HG02973 (cell line): ENCODE measurements around the gene INPP4B.

Experiments
- ATAC-seq: cut with Tn5 transposase; IDR thresholded peaks from one replicate; pipeline ENCODE4 v1.9.1; 2021; ENCODE audit warnings: moderate library complexity; ENCODE audit not compliant: unreplicated experiment

Gene INPP4B

DNA sequence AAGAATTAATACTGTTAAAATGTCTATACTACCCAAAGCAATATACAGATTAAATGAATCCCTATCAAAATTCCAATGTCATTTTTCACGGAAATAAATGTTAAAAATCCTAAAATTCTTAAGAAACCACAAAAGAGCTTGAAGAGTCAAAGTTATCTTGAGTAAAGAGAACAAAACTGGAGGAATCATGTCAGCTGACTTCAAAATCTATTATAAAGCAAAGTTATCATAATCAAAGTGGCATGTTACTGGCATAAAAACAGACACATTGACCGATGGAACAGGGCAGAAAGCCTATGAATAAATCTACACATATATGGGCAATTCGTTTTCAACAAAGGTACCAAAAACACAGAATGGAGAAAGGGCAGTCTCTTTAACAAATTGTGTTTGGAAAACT is 579.0 kb downstream of the INPP4B start:
- no peak for ATAC-seq

DNA sequence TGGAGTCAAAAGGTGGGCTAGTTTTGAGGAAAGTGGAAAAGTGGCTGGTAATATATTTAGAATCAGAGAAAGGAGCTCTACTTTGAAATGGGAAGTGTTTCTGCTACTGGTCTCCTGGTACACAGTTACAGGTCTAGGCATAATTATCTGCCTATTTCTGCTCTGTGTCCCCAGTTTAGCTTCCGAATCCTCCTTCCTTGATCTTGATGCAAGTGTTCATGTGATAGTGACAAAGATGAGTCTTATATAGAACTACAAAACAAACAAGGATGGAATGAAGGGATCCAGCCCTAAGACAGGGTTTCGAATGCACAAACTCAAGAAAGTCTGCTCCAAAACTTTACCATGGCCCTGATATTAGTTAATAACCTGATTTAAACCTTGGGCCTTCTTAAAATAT is 580.2 kb downstream of the INPP4B start:
- no peak for ATAC-seq

- no peak for ATAC-seq
Observed at GRCh38 chr4:142265536-142265935, 580.6 kb downstream of the INPP4B start.

- no peak for ATAC-seq
Observed at GRCh38 chr4:142264961-142265360, 581.1 kb downstream of the INPP4B start.

DNA sequence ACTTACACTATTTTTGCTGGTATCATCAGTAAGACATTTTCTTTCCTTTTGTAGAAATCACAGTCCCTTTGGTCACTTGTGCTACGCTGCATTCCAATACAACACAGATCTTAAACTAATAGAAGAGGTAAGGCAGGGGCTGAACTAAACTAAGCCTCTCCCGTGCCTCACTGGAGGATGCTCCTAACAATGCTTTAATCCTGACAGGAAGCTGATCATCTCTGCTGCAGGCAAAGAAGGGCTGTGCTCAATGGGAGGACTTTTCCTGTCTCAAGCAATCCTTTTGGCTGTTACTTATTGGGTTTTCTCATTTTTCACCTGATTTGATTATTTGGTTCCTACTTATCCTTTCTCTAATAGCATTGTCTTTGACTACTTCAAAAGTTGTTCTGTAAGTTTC is 583.1 kb downstream of the INPP4B start:
- ATAC-seq: no peak

DNA sequence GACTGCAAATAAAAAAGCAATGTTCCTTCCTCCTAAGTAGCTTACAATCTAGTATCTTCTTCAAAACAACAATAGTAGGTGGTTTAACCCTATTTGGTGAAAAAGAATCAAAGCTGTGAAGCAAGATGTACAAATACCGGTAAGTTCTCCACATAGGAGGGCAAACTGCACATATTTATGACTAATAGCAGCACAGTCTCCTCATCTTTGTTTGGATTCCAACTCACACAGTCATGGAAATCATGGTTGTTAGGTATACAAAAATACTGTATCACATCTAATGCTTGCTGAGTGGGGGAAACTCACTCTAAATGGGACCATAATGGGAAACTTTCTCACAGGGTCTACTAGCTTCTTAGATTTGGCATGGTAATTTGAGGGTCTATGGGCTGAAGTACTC is 597.2 kb downstream of the INPP4B start:
- no peak for ATAC-seq

DNA sequence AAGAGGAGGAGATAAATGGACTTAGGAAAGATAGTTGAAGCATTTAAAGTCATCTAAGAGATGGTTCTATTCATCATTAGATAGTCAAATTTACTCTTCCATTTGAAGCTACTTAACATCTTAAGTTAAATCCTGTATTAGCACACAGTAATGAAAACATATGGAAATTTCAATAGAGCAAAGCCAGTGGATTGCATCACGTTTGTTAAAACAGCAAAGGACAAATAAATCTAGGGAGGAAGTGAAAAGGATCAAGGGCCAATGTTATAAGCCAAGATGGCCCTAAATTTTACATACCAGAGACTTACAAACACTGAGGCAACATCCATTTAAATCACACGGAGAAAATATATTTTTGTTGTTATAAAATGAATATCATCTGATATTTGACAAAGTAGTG is 602.8 kb downstream of the INPP4B start:
- no peak for ATAC-seq

GRCh38 chr4:142242156-142242555 is 603.9 kb downstream of the INPP4B start:
- no peak for ATAC-seq

DNA sequence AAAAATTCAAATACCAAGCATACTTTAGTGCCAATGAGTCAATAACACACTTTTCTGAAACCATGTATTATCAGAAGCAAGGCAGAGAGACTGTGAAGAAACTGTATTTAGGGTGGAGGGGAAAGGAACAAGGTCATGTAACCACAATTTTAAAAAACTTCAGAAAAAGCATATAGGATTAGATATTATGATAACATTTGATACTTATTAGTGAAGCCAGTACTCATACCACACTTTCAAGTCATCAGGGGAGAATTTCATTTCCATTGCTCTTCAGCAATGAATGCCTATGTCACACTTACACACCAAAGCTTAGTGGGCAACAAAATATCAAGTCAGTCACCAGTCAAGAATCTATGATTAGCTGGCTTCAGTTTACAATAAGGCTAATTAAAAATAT is 607.5 kb downstream of the INPP4B start:
- ATAC-seq: no peak

DNA sequence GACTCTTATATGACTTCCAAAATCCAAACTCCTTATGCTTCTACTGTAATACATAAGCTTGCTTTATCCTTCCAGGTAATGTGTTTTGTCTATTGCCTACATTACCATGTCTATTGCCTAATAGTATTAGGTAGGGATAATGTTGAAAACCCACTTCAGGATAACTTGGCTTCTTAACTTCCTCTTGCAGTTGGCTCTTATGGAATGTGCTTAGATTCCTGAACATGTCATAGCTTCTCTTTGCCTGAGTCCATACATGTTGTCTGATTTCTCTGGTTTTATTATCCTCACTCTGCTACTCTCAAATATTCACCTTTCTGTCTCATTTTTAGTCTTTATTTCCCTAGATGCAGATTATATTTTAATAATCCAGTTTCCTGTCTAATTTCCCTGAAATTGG is 609.8 kb downstream of the INPP4B start:
- no peak for ATAC-seq

- no peak for ATAC-seq
Observed at GRCh38 chr4:142231787-142232186, 614.3 kb downstream of the INPP4B start.

GRCh38 chr4:142230991-142231390 is 615.1 kb downstream of the INPP4B start:
- ATAC-seq: no peak

- no peak for ATAC-seq
Observed at GRCh38 chr4:142226014-142226413, 620.1 kb downstream of the INPP4B start.

DNA sequence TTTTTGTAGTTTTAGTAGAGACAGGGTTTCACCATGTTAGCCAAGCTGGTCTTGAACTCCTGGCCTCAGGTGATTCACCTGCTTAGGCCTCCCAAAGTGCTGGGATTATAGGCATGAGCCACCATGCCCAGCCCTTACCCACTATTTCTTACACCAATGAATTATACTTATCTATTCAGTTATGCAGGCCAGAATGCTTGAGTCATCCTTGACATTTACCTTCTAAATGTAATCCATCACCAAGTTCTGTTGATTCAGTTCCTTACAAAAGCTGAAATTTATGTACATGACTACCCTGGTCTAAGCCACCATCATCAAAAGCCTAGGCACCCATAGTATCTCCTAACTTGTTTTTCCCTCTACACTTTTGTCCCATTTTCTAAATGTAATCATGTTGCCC is 624.0 kb downstream of the INPP4B start:
- no peak for ATAC-seq

GRCh38 chr4:142218726-142219125 is 627.4 kb downstream of the INPP4B start:
- no peak for ATAC-seq

DNA sequence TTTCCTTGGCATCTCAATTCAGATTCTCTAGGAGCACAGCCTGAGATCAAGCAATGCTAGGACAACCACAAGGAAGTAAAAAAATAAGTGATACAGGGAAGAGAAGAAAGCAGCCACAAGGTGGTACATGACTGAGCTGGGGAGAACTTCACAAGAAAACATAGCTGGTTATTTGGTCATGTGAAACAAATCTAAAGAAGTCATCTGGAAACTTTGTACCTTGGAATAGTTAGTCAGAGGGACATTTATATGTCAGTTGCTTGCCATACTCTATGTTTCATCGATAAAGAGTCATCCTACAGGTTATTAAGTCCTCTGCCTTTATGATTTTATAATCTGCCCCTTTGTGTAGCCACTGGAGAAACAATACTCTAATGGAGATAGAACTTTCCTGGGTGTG is 634.7 kb downstream of the INPP4B start:
- no peak for ATAC-seq

DNA sequence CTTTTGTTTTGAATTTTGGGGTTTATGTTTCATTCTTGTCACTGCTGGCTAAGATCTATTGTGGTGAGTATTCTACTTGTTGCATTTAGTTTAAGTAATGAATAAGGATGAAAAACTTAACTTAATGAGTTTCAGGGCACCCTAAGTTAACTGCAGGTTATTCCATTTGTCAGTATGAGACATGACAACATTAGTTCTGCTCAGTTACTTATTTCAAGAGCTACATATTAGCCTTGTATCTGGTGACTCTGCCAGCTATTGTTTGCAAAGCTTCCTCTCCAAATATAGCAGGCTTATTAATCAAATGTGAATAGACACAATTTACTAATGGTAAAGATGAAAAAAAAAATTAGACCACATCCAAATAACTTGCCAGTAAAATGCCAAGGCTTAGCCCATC is 642.6 kb downstream of the INPP4B start:
- ATAC-seq: no peak

DNA sequence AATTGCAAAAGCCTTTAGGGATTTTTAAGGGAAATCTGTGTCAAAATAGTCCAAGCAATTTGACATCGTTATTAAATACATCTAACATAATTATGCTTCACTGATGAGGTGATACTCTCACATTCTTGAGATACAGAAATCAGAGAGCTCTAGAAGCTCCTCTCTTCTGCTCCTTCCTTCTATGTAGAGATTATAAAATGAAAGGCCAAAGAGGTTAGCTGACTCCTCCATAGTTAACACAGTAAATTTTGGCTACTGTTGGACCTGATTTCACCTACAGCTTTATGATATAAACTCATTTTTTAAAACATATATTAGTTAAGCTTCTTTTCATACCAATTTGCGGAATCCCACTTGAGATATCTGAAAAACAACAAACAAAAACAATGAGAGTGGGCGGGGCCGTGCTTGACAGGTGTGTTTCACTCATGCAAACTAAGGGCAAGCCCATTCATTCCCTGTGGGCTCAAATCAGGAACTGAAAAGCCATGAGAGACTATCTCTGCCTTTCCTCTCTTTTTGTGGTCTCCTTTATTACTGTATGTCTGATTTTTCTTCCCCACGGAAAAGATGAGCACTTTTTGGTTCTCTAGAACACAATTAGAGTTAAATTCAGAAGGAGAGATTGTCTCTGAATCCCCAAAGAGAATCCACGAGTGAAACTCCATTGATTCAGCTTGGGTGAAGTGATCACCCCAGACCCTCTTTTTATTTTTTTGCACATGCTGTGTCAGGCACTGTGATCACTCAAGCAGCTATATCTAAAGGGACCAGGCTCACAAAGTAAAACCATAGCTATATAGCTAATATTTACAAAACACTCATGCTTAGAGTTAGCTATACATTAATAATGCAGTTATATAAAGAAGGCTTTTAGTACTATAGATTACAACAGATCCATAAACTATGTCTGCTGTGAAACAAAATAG is 643.4 kb downstream of the INPP4B start:
- ATAC-seq: peak; percentile 91

DNA sequence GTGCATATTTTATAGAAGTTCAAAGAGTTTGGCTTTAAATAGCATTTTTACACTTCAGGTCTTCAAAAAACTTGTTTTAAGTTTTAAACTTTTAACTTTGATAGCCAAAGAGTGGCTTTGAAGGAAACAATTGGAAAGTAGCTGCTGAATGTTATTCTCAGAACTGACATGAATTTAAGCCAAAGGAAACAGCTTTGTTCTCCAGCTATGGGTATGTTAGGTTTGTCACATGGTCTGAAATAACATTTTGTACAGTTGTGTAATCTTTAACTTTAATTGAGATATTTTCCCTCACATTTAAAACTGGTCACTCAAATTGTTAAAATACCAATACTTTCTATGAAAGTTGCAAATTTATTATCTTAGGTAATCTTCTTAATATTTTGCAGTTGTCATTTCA is 645.1 kb downstream of the INPP4B start:
- ATAC-seq: no peak

GRCh38 chr4:142194905-142195304 is 651.2 kb downstream of the INPP4B start:
- no peak for ATAC-seq

DNA sequence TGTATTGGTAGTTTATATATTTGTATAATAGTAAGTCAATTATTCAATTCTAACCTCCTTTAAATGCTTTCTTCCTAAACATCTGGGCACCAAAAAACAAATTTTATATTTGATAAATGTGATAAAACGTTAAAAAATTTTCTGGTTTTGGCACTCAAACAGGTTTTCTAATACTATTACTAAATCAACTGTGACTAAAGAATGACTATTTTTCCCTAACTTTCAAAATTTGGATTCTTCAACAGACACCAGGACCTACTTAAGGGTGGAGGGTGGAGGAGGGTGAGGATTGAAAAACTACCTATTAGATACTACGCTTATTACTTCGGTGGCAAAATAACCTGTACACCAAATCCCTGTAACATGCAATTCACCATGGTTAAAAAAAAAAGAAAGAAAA is 654.2 kb downstream of the INPP4B start:
- no peak for ATAC-seq

DNA sequence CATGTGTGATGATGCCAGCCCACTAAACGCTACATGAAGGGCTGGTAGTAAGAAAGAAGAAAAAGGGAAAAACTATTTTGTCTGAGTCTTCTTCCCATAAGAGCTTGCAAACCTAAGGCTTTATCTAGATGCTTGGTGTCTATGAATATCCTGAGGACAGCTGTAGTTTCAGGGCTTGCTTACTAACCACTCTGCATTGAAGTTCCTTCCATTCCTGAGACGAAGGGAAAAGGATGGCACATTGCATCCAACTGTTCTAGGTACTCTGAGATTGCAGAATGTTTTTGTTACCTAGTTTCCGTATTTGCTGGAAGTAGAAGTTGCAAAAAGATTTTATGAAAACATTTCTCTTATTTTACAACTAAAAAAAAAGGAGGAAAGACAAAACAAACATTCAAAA is 665.1 kb downstream of the INPP4B start:
- ATAC-seq: no peak

DNA sequence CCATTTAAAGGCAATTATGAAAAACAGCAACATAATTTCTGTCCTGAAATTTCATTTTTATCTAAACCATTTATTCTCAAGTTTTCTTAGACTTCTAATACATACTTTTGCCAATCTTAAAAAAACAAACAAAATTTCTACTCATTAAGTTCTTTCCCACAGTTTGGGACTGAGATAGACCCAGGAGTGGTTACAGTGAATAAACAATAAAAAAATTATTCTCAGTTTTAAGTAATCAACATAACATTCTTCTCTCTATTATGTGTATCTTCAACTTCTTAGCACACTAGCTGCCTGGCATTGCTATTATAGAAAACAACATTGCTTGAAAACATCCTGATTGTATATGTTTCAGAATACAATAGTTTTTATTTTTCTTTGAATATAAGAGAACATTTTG is 676.9 kb downstream of the INPP4B start:
- ATAC-seq: no peak
